Activated gamma-delta T cell treated with Interleukin-2 at 50 U/mL for 16 hours (primary cell): ENCODE data around the gene GDF10.
A peak's percentile ranks its signal among the peaks of the same experiment; 100 is the strongest.

ENCODE experiments used
- DNase-seq: peaks from one replicate; pipeline ENCODE4 v3.0.0-alpha.2; 2020

Gene GDF10

DNA sequence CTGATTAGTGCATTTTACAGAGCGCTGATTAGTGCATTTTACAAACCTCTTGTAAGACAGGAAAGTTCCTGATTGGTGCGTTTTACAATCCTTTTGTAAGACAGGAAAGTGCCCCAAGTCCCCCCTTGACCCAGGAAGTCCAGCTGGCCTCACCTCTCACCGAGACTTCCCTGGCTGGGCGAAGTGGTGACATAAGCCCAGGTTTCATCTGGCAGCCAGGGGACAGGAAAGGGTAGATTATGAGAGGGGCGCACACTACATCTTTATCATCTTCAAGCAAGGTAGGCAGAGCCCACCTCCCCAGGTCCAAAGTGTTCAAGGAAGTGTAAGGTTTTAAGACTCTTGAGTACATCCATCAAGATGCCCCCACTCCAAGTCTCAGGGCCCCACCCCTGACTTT is 5.5 kb upstream of the GDF10 start:
- DNase-seq, result no peak

DNA sequence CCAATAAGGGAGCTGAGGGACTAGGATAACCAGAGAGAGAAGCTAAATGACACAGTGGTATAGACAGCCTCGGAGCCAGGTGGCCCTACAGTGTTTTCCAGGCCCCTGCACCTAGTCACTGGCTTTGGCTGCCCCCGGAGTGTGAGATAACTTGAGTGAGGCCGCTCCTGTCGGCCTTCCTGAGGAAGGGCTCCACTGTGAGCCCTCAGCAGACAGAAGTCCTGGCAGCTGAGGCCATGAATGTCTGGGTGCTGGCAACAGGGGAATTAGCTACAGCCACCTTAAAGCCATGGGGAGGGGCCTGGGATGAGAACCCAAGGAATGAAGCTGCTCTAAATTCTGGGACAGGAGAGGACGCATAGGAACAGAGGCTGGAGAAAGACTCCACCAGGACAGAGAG is 4.6 kb upstream of the GDF10 start:
- no peak for DNase-seq

- no peak for DNase-seq
These were observed 3.7 kb upstream of the GDF10 start for GRCh38 chr10:47296156-47296894.

DNA sequence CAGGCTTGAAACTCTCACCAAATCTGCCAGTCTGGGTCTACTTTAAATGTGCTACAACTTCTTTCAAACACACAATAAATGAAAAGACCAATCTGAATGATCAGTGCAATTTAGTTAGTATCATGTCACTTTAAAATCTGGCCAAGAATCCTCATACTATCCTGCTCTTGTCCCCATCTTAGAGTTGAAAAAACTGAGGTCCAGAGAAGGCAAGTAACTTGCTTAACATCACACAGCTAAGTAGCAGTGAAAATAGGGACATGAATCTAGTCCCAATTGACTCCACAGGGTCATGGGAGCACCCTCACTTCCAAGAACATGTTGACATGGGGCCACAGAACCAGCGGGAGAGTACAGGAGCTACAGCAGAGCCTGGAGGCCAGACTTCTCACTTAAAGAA is 3.1 kb upstream of the GDF10 start:
- no peak for DNase-seq

- no peak for DNase-seq
These were observed 2.0 kb upstream of the GDF10 start for GRCh38 chr10:47297866-47298540.

DNA sequence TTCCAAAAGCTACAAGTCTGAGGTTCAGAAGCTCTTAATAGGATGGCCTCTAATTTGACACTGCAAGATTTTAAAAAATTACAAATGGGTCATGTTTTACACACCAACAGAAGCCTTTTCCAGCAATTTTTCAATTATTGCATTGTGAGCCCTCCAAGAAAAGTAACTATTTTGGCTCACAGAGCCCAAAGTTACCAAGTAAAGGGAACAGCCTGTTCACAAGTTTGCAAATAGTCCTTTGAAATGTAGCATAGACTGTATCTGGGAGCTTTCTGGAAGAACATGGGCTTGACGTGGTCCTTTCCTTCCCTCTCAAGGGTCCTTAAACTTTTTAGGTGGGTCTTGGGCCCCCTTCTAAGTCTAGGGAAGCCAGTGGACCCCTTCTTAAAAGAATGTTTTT is 1.3 kb upstream of the GDF10 start:
- no peak for DNase-seq

GRCh38 chr10:47300429-47300931 is 483 bp downstream of the GDF10 start:
- no peak for DNase-seq

- DNase-seq, result no peak
These were observed 1.8 kb downstream of the GDF10 start for GRCh38 chr10:47301833-47302232.

GRCh38 chr10:47303105-47303504 is 3.1 kb downstream of the GDF10 start:
- no peak for DNase-seq

GRCh38 chr10:47303866-47304265 is 3.9 kb downstream of the GDF10 start:
- DNase-seq, result no peak

GRCh38 chr10:47305566-47305965 is 5.6 kb downstream of the GDF10 start:
- DNase-seq, result no peak

DNA sequence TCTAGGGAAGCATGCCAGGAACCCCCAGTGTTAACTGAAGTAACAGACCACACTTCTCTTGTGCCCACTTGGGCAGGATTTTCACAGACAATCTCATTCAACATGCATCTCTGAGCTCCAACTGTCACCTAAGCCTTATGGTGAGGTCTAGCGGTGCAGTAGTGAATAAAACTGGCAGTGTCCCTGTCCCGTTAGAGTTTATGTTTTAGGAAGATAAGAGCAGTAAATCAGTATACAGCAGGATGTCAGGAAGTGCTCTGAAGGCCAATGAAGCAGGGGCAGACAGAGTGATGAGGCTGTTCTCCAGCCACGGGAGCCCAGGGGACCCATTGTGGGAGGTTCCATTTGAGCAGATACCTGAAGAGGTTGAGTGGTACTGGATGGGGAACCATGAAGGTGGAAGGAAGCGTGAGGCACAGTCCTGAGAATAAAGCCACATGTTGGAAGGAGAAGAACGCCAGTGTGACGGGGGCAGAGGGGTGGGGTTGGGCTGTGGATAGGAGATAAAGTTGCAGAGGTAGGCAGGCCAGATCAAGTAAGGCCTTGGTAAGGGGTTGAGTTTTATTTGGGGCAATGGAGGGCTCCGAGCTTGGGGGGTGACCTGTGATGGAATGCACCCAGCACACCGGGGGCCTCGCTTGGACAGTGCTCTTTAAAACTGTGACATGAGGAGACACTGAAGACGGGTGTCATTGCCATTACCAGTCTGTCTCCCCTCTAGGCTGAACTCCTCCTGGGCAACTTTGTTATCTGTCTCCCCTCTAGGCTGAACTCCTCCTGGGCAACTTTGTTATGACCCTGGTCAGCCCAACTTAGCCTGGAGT is 6.6 kb downstream of the GDF10 start:
- no peak for DNase-seq

DNA sequence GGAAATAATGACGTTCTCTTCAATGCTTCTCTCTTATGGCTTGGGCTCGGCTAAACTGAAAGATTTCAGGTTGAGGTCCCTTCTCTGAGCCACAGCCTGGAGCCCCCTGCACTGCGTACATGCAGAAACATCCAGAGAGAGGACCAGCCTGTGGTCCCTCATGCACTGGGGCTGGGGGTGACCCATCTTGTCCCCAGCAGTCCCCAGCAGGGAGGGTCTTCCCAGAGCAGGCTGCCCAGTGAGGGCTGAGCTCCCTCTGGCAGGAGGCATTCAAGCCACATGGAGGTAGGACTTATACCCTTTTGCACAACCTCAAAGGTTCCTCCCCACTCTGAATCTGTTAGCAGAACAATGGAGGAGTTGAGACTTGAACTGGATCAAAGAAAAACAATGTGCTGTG is 7.4 kb downstream of the GDF10 start:
- DNase-seq, result no peak

- no peak for DNase-seq
These were observed 8.8 kb downstream of the GDF10 start for GRCh38 chr10:47308775-47309174.

GRCh38 chr10:47309408-47310089 is 9.6 kb downstream of the GDF10 start:
- no peak for DNase-seq

GRCh38 chr10:47310090-47310505 is 10.1 kb downstream of the GDF10 start:
- DNase-seq, result no peak

- peak; percentile 55 for DNase-seq
These were observed 11.4 kb downstream of the GDF10 start for GRCh38 chr10:47311193-47311931.

- peak; percentile 78 for DNase-seq
These were observed 12.1 kb downstream of the GDF10 start for GRCh38 chr10:47311932-47312662.

GRCh38 chr10:47312663-47312995 is 12.6 kb downstream of the GDF10 start:
- no peak for DNase-seq

- DNase-seq, result no peak
These were observed 14.5 kb downstream of the GDF10 start for GRCh38 chr10:47314416-47314970.

DNA sequence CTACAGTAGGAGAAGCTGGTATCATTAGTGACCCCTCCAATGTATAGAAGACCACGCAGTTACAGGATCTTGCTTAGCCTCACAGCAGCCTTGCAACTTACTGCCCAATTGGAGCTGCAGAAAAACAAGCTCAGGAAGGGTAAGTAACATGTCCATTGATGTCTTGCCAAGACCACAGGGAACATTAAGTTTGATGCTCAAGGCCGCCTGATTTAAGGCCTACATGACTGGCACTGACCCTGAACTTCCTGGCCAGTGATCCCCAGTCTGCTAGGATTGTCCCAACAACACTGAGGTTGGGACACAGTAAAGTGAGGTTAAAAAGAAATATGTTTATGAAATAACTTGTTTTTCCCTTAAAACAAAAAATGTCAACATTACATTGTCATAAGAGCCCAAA is 15.4 kb downstream of the GDF10 start:
- no peak for DNase-seq
